ENCODE data around the gene IFNGR2. TPM values are rescaled to one million over a fixed set of nuclear protein-coding genes. Genes with fewer than 3 reads are reported as not detected.

Gene IFNGR2
- total RNA-seq, 1 donor from 2014 or later: 42.4 TPM

DNA sequence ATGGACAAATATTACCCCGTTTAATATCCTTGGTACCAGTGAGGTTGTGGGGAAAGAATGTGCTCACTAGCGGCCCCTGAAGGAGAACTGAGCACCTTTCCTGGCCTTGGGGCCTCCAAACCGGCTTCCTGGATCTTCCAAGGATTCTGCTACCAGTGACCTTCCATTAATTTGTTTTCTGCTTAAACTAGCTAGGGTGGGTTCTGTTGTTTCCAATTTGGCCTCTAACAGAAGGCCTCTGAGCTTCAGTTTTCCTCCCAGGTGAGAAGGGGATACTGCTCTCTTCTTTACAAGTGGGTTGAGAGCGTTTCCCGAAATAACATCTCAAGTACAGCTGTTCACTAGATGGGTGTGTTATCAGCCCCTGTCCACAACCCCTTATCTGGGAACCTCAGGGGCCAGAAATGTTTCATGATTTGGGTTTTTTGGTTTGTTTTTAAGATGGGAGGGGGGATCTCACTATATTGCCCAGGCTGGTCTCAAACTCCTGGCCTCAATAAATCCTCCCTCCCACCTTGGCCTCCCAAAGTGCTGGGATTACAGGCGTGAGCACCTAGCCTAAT lies 16.9 kb upstream of the IFNGR2 start:
- no peaks in the 10 kb centered on the region for H3K27me3 ChIP-seq (ENCODE audit: control insufficient read depth, insufficient read depth, low read length)
- no peak overlapping the region for H3K4me3 ChIP-seq (ENCODE audit: low read depth, low read length)
- no peaks in the 10 kb centered on the region for H3K36me3 ChIP-seq (ENCODE audit: control insufficient read depth, insufficient read depth, low read length)
- no peak for DNase-seq (ENCODE audit: low read depth)
- FAIRE-seq: no peak
- TF ChIP-seq, protein P1, sequence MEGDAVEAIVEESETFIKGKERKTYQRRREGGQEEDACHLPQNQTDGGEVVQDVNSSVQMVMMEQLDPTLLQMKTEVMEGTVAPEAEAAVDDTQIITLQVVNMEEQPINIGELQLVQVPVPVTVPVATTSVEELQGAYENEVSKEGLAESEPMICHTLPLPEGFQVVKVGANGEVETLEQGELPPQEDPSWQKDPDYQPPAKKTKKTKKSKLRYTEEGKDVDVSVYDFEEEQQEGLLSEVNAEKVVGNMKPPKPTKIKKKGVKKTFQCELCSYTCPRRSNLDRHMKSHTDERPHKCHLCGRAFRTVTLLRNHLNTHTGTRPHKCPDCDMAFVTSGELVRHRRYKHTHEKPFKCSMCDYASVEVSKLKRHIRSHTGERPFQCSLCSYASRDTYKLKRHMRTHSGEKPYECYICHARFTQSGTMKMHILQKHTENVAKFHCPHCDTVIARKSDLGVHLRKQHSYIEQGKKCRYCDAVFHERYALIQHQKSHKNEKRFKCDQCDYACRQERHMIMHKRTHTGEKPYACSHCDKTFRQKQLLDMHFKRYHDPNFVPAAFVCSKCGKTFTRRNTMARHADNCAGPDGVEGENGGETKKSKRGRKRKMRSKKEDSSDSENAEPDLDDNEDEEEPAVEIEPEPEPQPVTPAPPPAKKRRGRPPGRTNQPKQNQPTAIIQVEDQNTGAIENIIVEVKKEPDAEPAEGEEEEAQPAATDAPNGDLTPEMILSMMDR (IDR thresholded peaks at IDR 0.05; ENCODE audit: insufficient read depth, low read length, severe bottlenecking): peak; percentile 33

DNA sequence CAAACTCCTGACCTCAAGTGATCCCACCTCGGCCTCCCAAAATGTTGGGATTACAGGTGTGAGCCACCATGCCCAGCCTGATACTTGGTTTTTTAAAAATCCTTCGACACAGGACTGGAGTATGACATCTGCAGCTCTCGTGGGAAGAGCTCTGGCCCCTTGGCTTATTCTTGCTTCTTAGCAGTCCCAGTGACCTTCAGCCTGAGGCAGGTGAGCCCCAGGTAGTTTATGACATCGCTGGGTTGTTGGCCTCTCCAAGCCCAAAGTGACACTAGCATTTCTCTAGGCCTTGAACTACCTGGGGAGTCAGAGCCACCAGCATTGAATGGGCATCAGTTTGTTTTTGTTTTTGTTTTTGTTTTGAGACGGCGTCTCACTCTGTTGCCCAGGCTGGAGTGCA lies 15.9 kb upstream of the IFNGR2 start:
- TF ChIP-seq, protein P1 (IDR thresholded peaks at IDR 0.05; ENCODE audit: insufficient read depth, low read length, severe bottlenecking): no peak
- DNase-seq (ENCODE audit: low read depth): no peak
- Histone ChIP-seq H3K27me3 (ENCODE audit: control insufficient read depth, insufficient read depth, low read length) (no peaks in the 10 kb centered on the region), H3K36me3 (ENCODE audit: control insufficient read depth, insufficient read depth, low read length) (no peaks in the 10 kb centered on the region), H3K4me3 (ENCODE audit: low read depth, low read length) (no peak overlapping the region)
- FAIRE-seq: no peak

DNA sequence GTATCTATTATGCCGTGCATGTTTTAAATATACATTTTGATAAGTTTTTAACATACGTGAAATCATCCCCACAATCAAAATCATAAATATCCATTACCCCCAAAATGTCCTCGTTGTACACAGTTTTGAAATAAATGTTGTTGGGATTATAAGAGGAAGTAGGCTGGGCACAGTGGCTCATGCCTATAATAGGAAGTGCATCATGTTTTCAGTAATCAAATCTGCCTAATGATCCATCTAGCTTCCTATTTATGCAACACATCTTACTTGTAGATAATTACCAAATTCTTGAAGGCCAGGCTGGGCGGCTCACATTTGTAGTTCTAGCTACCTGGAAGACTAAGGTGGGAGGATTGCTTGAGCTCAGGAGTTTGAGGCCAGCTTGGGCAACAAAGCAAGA lies 15.0 kb upstream of the IFNGR2 start:
- H3K4me3 ChIP-seq (ENCODE audit: low read depth, low read length): no peak overlapping the region
- no peaks in the 10 kb centered on the region for H3K27me3 ChIP-seq (ENCODE audit: control insufficient read depth, insufficient read depth, low read length)
- no peaks in the 10 kb centered on the region for H3K36me3 ChIP-seq (ENCODE audit: control insufficient read depth, insufficient read depth, low read length)
- DNase-seq (ENCODE audit: low read depth) (no peak), FAIRE-seq (no peak)
- TF ChIP-seq, protein P1 (IDR thresholded peaks at IDR 0.05; ENCODE audit: insufficient read depth, low read length, severe bottlenecking): no peak

DNA sequence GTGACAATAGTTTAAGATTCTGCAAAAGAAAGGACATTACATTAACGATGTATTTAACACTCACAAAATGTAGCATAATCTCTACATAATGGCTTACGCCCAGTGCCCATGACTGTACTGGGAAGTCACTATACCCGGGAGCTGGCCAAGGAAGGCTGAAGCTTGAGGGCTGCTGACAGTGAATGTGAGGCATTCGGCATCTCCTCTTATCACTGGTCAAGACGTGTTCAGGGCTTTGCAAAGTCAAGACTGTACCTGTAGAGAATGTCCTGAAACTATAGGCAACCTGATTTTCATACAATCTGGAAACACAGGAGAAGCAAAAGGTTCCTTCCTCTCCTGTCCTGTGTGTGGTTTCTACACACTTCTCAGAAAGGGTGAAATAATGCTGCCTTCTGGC lies 12.7 kb upstream of the IFNGR2 start:
- TF ChIP-seq, protein P1 (IDR thresholded peaks at IDR 0.05; ENCODE audit: insufficient read depth, low read length, severe bottlenecking): no peak
- no peak for FAIRE-seq
- DNase-seq (ENCODE audit: low read depth): peak; percentile 95
- Histone ChIP-seq H3K4me3 (ENCODE audit: low read depth, low read length) (no peak overlapping the region), H3K36me3 (ENCODE audit: control insufficient read depth, insufficient read depth, low read length) (no peaks in the 10 kb centered on the region), H3K27me3 (ENCODE audit: control insufficient read depth, insufficient read depth, low read length) (no peaks in the 10 kb centered on the region)

DNA sequence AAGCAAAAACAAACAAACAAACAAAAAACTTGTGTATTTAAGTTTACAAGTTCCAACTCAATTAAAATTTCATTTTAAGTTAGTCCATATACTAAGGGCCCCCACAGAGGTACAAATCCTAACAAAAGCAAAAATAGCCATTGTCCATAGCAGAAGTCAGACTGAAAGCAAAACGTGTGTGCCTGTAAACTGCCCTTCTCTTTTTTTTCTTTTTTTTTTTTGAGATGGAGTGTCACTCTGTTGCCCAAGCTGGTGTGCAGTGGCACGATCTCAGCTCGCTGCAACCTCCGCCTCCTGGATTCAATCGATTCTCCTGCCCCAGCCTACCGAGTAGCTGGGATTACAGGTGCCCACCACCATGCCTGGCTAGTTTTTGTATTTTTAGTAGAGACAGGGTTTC lies 11.6 kb upstream of the IFNGR2 start:
- no peaks in the 10 kb centered on the region for H3K27me3 ChIP-seq (ENCODE audit: control insufficient read depth, insufficient read depth, low read length)
- H3K36me3 ChIP-seq (ENCODE audit: control insufficient read depth, insufficient read depth, low read length): no peaks in the 10 kb centered on the region
- FAIRE-seq: no peak
- no peak for DNase-seq (ENCODE audit: low read depth)
- TF ChIP-seq, protein P1 (IDR thresholded peaks at IDR 0.05; ENCODE audit: insufficient read depth, low read length, severe bottlenecking): no peak
- H3K4me3 ChIP-seq (ENCODE audit: low read depth, low read length): no peak overlapping the region

All from bronchial epithelial cell (primary cell).